GM18870 (cell line): ENCODE measurements around the gene SLC10A7.
A peak's percentile ranks its signal among the peaks of the same experiment; 100 is the strongest.
"Not testable (repeated sequence)": the region's sequence is repeated elsewhere in the genome, so short reads cannot be mapped to it uniquely, and the experiment has no call there.

Source experiments
- ATAC-seq: cut with Tn5 transposase; IDR thresholded peaks from one replicate; pipeline ENCODE4 v1.9.1; 2021; ENCODE audit warnings: moderate library complexity; ENCODE audit not compliant: unreplicated experiment

Gene SLC10A7

DNA sequence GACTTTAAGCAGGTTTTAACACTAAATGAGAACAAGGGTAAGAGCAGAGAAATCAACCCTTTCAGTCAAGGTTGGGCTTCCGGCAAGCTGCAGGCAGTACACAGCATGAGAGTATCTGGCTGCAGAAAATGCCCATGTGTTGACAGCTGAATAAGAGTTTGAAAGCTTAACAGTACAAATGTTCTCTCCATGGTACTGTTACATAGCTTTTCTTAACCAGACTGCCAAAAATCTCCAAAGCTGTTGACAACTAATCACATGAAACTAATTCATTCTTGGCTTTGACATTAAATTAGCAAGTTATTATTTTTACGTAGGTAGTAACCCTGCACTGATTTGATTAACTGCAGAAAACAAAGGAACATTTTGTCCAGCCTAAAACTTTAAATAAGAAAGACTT is 153.5 kb downstream of the SLC10A7 start:
- ATAC-seq: no peak

DNA sequence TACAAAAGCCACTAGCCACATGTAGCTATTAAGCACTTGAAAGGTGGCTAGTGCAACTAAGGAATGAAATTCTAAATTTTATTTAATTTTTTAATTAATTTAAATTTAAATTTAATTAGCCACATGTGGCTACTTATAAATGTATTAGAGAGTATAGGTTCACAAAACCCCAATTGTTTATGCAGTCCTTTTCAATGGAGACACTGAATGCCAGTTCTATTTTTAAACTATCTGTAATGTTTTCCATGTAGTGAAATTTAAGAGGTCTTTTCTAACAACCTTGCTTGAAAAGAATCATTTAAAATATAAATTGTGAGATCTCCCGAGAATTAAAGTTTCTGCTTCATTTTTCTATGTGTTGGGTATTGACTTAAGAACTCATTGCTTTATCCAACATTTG is 154.4 kb downstream of the SLC10A7 start:
- ATAC-seq: no peak

DNA sequence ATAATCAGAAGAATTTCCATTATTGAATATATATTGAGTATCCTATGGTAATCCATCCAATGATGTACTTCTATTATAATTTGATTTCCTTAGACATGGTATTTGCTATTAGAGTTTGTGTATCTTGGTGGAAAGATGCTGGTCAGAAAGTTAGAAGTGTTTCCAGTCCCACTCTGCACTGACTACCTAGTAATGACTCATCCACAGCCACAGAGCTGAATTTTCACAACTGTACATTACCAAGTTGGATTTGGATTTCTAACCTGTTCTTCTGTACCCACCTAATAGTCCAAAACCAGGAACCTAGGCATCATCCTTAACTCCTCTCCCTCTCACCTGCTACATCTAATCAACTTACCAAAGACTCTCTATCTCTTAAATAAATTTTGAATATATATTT is 162.0 kb downstream of the SLC10A7 start:
- no peak for ATAC-seq

DNA sequence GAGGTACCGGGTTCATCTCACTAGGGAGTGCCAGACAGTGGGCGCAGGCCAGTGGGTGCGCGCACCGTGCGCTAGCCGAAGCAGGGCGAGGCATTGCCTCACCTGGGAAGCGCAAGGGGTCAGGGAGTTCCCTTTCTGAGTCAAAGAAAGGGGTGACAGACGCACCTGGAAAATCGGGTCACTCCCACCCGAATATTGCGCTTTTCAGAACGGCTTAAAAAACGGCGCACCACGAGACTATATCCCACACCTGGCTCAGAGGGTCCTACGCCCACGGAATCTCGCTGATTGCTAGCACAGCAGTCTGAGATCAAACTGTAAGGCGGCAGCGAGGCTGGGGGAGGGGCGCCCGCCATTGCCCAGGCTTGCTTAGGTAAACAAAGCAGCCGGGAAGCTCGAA is 171.6 kb downstream of the SLC10A7 start:
- not testable (repeated sequence) for ATAC-seq

DNA sequence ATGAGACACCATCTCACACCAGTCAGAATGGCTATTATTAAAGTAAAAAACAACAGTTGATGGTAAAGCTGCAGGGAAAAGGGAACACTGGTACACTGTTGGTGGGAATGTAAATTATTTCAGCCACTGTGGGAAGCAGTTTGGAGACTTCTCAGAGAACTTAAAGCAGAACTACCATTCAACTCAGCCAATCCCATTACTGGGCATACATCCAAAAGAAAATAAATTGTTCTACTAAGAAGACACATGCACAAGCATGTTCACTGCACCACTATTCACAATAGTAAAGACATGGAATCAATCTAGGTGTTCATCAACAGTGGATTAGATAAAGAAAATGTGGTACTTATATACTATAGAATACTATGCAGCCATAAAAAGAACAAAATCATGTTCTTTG is 172.4 kb downstream of the SLC10A7 start:
- ATAC-seq: no peak

DNA sequence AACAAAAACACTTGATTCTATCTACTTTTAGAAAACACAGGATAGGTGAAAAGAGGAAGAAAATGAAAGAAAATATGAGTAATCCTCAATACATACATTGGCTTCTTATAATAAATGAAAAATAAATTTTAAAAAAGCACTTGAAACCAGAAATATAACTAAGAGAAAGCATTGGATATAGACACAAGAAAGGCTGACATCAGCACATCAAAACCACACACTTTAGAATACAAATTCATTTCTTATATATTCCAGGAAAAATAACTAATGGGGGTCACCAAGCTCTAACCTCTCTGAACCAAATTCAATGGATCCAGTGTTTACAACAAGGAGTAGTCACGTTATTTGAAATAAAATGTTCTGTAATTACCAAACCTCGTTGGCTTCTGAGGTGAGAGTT is 173.9 kb downstream of the SLC10A7 start:
- ATAC-seq: no peak

DNA sequence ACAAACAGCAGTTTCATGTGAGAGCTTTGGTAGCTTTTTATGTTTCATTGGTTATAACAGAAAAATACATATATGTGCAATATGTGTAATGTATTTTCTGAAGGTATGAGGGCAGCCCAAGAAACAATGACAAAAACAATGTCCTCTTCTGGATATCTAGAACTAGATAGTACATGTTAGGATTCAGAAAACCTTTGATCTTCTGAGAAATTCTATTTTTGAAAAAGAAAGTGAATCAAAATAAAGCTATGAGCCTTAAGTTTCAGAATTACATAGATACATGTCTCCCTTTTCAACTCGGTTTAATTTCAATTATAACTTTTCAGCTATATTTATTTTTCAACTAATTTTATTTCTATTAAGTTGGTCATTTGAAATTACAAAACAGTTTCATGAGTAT is 175.5 kb downstream of the SLC10A7 start:
- ATAC-seq: no peak

DNA sequence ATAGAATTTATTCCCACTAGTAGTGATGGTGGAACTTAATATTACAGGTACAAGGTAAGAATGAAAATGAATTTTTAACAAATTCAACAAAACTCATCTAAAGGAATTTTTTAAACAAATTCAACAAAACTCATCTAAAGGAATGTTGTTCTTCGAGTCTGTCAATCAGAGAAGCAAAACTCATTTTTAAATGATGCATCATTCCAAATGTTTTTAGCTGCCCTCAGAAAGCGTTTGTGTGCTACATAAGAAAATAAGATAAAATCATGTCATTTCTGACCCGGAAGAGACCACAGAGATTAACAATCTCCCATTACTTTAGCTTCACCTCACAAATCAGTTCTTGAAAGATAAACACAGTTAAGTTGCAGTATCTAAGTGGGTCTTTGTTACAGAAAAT is 178.0 kb downstream of the SLC10A7 start:
- ATAC-seq: no peak

DNA sequence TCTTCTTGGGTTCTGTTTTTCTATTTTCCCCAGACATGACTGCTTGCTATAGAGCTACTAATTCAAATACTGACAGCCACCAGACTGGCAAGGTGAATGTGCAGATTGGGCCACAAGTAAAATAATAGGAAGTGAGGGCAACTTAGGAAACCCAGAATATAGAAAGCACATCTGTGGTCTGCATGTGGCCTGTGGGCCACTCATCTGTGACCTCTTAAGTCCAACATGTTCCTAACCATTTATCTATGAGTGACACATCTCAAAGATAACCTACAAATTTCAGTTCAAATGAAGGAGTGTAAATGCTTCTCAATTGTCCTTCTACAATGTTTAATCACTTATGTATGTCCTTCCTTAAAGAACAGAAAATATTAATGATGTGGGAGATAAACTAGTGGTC is 178.5 kb downstream of the SLC10A7 start:
- ATAC-seq: peak; percentile 82

DNA sequence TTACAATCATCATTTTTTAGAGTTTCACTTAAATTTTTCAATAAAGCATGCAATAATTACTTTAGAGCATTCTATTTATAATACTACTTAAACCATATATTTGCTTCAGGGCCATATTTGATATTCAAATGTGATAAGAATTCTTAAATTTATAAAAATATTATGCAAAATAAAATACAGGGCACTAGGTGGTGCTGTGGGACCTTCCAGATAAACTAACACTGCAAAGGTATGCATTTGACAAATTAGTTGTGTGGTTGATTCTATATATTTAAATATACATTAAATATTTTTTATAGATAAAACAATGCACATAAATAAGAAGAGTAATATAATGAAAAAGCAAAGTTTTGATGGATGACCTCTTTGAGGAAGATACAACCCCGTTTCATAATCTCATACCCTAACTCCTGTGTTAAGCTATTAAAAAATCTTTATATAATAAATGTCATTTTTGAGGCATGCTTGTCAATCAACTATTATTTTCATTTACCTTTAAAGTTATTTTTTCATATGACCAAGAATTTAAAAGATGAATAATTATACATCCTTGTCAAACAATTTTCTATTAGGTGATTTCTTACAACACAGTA is 179.0 kb downstream of the SLC10A7 start:
- no peak for ATAC-seq

DNA sequence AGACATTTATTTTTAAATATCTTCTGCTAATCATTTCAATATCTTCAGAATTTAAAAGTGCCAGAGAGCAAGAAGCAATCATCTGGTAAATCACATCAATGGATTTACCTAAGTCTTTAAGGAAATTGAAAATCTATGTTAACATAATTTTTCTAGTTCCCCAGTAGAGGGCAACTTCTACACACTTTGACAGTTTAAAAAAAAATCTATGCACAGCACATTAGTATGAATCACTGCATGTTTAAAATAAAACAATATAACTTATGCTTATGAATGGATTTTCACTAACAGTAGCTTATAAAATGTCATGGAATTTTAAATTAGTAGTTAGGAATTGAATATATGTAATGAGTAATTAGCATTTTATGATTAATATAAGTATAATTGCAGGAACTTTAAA is 180.9 kb downstream of the SLC10A7 start:
- ATAC-seq: no peak

DNA sequence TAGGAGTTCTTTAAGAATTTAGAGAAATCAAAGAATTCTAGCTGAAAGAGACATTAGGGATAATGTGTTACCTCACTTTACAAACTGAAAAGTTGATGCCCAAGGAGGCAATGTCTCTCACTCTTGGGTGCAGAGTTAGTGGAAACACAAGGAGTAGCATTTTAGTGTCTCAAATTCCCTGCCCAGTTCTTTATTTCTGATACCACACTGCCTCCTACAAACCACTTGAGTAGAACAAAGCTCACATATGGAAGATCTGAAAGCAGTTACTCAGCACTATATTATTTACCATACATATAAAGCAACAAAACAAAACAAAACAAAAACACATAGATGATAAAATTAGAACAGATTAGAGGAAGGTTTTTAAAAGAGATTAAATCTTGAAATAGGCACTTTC is 183.2 kb downstream of the SLC10A7 start:
- no peak for ATAC-seq

DNA sequence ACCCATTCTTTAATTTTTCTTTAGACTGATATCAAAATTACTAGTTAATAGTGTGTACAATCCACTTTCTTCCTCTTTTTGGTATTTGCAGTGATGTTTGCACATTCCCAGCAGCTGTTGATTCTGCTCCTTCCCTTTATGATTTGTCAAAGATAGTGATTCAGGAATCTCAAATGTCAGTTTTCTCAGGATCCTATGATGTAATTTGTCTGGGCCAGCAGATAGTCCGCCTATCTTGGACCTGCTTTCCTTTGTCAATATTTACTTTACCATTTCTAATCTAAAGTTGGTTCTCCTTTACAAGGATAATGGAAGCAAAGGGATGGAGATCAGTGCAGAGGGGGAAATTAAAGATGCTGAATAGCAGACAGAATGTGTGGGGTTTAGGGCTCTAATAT is 185.3 kb downstream of the SLC10A7 start:
- ATAC-seq: no peak

DNA sequence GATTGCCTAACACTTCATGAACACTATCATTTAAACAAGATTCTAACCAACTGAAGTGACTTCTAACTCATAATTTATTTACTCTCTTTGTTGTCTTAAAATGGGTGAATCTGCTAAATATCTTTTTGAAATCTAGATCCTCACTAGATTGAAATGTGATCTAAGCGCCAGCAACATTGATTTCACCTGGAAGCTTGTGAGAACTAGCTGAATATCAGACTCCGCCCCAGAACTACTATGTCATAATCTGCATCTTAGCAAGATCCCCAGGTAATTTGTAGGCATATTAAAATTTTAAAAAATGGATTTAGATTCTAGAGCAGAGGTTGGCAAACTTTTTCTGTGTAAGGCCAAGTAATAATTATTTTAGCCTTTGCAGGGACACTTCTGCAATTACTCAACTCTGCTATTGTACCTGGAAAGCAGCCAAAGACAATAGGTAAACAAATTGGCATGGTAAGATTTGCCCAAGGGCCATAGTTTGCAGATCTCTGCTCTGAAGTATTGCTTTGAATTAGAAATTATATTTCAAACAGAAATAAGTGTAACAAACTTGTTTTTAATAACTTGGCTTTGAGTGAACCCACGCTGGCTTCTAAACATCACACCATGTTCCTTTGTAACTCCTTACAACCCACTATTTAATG is 185.9 kb downstream of the SLC10A7 start:
- no peak for ATAC-seq

DNA sequence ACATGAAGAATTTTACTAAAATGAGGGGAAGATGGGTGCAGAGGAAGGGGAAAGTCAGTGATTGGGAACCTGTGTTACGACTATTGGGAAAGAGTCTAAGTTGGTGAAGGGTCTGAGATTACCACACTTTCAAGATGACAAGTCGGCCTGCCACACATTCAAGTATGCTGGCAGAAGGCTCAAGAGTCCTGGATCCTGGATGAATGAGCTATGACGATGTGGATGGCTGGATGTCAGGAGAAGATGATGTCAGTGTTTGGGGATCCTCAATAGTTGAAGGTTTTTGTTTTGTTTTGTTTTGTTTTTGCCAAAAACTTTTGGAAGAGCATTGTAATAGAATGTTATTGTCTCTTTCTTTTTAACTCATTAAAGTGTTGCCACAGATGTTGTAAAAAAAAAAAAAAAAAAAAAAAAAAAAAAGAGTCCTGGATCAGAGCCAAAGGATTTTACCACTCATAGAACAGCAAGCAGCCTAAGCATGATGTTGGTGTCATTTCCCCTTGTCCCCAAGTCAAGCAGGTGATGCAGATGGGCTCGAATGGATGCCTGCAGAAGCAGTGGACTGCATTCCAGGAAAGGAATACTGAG is 186.8 kb downstream of the SLC10A7 start:
- ATAC-seq: no peak

DNA sequence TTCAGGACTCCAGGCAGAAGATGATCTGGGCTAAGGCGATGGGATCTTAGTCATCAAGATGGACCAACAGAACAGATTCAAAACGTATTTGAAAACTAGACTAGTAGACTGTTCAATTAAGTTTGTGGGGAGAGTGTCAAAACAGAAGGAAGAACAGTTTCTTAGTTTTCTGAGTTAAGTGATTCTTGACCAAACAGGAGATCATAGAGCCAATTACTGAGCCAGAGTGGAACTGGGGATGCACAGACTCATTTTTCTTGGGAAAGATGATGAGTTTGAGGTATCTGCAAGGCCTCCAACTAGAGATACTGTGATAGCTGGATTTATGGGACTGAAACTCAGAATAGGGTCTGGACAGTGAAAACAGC is 187.9 kb downstream of the SLC10A7 start:
- ATAC-seq: no peak

DNA sequence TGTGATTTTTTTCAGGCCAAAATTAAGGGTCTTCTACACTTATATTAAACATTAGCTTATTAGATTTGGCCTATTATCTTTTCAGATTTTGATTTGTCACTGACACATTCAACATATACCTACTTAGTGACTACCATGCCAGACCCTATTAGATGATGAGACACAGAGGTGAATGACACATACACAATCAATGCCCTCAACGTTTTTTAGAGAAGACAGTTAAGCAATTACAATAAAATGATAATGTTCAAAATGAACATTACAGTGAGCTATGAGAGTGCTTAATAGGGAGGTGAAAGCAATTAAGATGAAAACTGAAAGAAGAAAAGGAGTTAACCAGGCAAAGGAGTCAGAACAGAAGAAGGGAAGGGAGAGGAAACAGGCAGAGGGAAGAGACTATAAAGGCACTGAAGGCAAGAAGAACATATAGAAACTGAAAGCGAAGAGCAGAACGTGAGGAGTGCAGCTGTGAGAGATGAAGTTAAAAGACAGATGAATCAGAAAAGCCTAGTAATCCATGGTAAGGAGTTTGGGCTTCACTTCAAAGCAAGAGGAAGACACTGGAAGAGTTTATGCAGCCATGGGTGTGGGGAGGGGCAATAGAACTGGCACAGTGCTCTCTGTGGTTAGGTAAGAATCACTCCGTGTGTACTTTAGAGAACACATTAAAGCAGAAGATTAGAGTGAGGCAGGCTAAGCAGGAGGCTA is 188.4 kb downstream of the SLC10A7 start:
- peak; percentile 96 for ATAC-seq

DNA sequence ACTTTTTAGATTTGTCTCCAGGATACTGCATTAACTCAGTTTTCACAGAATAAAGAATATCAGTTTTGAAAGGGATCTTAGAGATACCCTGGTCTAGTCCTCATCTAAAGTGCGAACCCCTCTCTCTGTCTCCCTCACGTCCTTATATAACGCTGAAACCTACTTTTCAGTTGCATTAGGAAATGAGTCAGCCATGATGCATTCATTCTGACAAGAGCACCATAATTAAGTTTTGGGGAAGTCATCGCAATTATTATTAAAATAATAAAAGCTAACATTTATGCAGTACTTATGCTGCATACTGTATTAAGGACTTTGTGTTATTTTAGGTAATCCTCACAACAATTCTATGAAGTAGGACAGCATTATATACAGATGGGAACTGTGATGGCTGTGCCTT is 191.3 kb downstream of the SLC10A7 start:
- no peak for ATAC-seq

DNA sequence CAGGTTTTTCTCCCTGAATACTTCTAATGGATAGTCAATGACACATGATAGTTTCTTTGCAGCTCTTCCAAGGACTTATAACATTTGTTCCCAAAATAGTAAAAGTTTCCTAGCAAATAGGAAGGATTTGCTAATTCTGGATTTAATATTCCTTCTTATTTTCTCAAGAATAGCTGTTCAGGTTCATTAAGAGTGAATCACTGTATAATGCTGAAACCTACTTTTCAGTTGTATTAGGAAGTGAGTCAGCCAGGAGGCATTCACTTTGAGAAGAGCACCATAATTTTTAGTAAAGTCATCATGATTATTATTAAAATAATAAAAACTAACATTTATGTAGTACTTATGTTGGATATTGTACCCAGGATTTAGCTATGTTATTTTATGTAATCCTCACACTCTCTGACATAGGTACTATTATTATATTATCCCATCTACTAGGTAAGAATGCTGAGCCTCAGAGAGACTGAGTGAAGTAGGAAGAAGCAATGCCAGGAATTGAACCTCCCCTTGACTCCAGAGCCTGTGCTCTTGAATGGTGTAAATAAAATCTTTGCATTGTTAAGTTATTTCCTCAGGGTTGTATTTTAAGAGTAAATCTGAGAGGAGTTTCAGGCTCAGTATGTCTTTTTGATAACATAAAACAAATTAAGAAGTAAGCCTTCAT is 192.6 kb downstream of the SLC10A7 start:
- ATAC-seq: no peak

DNA sequence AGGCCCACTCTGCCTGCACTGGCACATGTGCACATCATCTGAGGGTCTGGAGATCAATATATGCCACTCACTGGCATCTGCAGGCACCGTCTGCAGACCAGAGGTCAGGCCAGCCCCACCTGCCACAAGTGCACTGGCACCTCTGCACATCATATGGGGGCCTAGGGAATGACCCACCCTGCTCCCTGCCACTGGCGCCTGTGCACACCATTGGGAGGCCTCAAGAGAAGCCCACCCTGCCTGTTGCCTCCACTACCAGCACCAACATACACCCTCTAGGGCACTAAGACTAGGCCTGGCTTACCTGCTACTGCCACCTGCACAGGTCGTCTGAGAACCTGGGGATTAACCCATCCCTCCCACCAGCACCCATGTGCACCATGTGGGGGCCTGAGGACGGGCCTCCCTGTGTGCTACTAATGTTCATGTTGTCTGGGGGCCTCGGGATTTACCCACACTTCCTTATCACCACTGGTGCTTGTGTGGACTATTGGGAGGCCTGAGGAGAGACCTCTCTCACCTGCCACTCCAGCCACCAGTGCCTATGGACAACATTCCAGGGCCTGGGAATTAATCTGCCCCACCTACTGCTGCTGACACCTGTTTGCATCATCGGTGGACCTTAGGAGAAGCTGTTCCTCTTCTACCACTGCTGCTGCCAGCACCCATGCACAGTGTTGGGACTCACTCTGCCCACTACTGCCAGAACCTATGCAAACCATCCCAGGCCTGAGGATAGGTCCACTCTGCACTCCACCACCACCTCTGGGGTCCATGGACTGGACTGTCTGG is 193.7 kb downstream of the SLC10A7 start:
- no peak for ATAC-seq

DNA sequence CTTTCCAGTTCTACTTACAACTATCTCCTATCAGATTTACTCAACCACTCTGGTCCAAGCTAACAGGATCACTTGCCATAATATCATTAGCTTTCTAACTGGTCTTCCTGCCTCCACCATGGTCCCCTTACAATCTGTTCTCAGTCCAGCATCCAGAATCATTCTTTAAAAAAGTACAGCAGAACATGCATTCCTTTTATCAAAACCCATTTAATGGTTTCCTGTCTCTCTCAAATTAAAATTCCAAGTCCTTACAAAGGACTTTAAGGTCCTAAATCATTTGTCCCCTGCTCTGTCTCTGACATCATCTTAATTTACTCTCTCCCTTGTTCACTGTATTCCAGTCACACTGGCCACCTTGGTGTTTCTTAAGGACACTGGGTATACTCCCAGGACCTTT is 202.8 kb downstream of the SLC10A7 start:
- ATAC-seq: no peak
